Measurements from ENCODE around the gene ANKRD29.
"Not testable (repeated sequence)": the region's sequence is repeated elsewhere in the genome, so short reads cannot be mapped to it uniquely, and the experiment has no call there.

The ANKRD29 gene

DNA sequence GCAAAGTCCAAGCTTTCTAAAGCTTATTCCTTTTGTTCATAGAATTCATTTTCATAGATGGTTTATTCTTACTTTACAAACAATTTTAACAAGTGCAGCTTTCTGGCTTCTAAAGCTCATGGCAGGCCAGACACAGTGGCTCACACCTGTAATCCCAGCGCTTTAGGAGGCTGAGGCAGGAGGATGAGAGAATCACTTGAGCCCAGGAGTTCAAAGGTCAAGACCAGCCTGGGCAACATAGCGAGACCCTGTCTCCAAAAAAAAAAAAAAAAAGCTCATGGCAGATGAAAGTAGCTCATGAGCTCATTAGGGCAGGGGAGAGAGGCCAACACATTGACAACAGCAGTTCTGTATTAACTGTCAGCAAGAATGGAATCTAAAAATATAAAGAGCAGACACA, 48.3 kb downstream of the ANKRD29 start:
- TF ChIP-seq, protein P1, sequence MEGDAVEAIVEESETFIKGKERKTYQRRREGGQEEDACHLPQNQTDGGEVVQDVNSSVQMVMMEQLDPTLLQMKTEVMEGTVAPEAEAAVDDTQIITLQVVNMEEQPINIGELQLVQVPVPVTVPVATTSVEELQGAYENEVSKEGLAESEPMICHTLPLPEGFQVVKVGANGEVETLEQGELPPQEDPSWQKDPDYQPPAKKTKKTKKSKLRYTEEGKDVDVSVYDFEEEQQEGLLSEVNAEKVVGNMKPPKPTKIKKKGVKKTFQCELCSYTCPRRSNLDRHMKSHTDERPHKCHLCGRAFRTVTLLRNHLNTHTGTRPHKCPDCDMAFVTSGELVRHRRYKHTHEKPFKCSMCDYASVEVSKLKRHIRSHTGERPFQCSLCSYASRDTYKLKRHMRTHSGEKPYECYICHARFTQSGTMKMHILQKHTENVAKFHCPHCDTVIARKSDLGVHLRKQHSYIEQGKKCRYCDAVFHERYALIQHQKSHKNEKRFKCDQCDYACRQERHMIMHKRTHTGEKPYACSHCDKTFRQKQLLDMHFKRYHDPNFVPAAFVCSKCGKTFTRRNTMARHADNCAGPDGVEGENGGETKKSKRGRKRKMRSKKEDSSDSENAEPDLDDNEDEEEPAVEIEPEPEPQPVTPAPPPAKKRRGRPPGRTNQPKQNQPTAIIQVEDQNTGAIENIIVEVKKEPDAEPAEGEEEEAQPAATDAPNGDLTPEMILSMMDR (IDR thresholded peaks at IDR 0.05; ENCODE audit: borderline replicate concordance, control extremely low read depth, extremely low read depth, insufficient read depth, missing control alignments) = no peak
- in situ Hi-C loops (cut with MboI; ENCODE audit: low sequenced_read_pairs, unreplicated experiment) = no loop called here
- no peak for DNase-seq (ENCODE audit: low spot score)

DNA sequence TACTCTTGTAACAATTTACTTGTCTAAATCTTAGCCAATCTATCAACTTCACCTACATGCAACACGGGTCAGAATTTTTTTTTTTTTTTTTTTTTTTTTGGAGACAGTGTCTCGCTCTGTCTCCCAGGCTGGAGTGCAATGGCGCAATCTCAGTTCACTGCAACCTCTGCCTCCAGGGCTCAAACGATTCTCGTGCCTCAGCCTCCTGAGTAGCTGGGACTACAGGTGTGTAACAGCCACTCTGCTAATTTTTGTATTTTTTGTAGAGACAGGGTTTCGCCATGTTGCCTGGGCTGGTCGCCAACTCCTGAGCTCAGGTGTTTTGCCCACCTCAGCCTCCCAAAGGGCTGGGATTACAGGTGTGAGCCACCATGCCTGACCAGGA, 49.6 kb downstream of the ANKRD29 start:
- in situ Hi-C loops (cut with MboI; ENCODE audit: low sequenced_read_pairs, unreplicated experiment); DNase-seq (ENCODE audit: low spot score): not testable (repeated sequence)

DNA sequence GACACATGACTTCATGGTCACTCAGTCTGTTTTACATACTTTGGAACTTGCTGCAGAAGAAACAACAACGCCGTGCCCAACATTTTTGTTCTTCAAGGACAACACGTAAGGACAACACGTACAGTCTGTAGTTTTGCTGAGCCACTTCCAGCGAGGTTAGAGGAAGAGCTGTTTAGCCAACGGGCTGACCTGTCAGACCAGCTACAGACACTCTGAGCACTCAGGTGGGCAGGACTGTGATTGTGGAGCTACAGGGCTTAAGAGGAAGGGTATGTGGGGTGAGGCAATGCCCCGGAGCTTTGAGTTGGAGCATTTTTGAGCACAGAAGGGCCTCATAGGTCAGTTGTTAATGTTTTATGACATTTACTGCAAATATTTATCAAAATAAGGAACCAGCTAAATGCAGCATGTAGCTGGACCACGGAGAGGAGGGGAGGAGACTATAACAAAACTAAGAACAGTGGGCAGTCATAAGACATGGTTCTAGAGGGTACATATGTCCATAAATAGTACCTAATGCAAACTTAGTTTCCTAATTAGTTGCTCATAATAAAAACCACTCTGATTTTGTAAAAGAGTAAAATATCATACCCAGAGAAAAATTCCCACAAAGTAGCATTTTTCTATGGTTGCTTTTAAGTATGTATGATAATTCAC, 50.1 kb downstream of the ANKRD29 start:
- no peak for DNase-seq (ENCODE audit: low spot score)
- in situ Hi-C loops (cut with MboI; ENCODE audit: low sequenced_read_pairs, unreplicated experiment) = no loop called here

DNA sequence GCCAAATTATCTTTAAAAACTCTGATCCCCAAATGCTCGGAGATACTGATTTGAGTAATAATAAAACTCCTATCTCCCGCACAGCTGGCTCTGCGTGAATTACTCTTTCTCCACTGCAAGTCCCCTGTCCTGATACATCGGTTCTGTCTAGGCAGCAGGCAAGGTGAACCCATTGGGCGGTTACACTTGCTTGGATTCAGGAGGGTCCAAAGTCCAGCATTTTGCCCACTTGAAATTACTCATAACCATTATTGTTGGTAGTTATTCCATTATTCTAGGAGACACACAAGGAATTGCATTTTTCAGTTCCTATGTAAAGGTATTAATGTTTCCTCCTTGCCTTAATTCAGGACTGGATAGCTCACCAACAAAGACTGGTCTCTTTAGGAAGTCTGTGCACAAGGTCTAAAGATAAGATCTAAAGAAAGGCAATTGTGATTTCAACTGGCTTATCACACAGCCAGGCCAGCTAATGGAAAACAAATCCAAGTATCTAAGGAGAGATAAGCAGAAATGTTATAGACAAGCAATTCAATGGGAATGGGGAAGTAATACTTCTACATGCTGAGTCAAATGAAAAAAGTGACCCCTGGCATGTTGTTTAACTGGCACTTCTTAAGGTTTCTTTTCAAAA, 53.2 kb downstream of the ANKRD29 start:
- DNase-seq (ENCODE audit: low spot score) = no peak
- TF ChIP-seq, protein P1 (IDR thresholded peaks at IDR 0.05; ENCODE audit: borderline replicate concordance, control extremely low read depth, extremely low read depth, insufficient read depth, missing control alignments) = no peak
- in situ Hi-C loops (cut with MboI; ENCODE audit: low sequenced_read_pairs, unreplicated experiment) = no loop called here

More for the DNA sequence above, 50.1 kb downstream of the ANKRD29 start:
- TF ChIP-seq, protein P1 (IDR thresholded peaks at IDR 0.05; ENCODE audit: borderline replicate concordance, control extremely low read depth, extremely low read depth, insufficient read depth, missing control alignments) = no peak

DNA sequence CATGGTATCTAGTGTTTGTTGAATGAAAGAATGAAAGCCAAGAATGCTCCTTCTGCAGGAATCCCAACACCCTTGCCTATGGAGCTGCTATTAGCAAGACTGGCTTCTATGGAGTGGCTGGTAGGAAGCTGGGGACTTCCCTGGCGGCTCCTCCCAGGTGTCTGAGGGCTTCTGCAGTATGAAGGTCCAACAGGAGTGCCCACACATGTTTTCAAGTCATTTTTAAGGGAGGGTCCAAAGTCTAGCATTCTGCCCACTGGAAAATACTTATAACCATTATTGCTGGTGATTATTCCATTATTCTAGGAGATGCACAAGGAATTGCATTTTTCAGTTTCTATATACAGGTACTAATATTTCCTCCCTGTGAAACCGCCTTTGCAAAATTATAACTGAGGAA, 54.5 kb downstream of the ANKRD29 start:
- TF ChIP-seq, protein P1 (IDR thresholded peaks at IDR 0.05; ENCODE audit: borderline replicate concordance, control extremely low read depth, extremely low read depth, insufficient read depth, missing control alignments) = no peak
- no peak for DNase-seq (ENCODE audit: low spot score)
- in situ Hi-C loops (cut with MboI; ENCODE audit: low sequenced_read_pairs, unreplicated experiment) = no loop called here

DNA sequence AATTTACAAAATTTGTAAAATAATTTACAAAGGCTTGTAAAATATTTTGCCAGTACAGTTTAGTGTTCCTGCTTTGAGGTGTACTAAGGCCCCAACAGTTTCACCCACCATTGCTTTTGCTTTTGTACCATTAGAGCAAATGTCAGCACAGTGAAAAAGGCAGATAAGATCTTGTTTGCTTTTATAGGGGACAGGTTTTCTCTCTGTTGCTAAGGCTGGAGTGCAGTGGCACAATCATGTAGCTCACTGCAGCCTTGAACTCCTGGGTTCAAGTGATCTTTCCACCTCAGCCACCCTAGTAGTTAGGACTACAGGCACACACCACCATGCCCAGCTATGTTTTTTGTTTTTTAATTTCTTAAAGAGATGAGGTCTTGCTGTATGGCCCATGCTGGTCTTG, 56.8 kb downstream of the ANKRD29 start:
- DNase-seq (ENCODE audit: low spot score) = no peak
- TF ChIP-seq, protein P1 (IDR thresholded peaks at IDR 0.05; ENCODE audit: borderline replicate concordance, control extremely low read depth, extremely low read depth, insufficient read depth, missing control alignments) = no peak
- in situ Hi-C loops (cut with MboI; ENCODE audit: low sequenced_read_pairs, unreplicated experiment) = no loop called here

DNA sequence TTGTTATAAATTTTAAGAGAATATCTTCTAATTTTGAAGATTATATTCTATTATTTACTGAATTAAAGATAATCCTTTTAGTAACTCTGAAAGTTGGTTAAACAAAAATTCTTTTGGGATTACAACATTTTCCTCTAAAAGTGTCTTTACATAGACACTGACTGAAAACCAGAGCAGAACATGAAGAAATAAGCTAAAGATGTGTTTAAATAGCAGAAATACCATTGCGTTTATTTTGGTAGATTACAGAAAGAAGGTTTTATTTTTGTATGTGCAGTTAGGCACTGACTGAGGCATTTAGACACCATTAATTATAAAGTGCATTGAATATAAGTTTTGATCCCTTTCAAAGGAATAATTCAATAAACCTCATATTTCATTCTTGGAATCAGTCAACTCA, 62.9 kb downstream of the ANKRD29 start:
- in situ Hi-C loops (cut with MboI; ENCODE audit: low sequenced_read_pairs, unreplicated experiment) = no loop called here
- TF ChIP-seq, protein P1 (IDR thresholded peaks at IDR 0.05; ENCODE audit: borderline replicate concordance, control extremely low read depth, extremely low read depth, insufficient read depth, missing control alignments) = no peak
- DNase-seq (ENCODE audit: low spot score) = no peak

Measured in GM13976 (cell line).